HG03139 (cell line): Measurements from ENCODE around the gene RNF207.

ENCODE experiments used
- ATAC-seq: cut with Tn5 transposase; IDR thresholded peaks from one replicate; pipeline ENCODE4 v1.9.1; 2021; ENCODE audit not compliant: unreplicated experiment

The RNF207 gene

GRCh38 chr1:6224718-6225117 is 18.8 kb downstream of the RNF207 start:
- no peak for ATAC-seq

GRCh38 chr1:6225651-6226050 is 19.7 kb downstream of the RNF207 start:
- ATAC-seq = no peak

- ATAC-seq = no peak
Observed at GRCh38 chr1:6233376-6233775, 27.5 kb downstream of the RNF207 start.

DNA sequence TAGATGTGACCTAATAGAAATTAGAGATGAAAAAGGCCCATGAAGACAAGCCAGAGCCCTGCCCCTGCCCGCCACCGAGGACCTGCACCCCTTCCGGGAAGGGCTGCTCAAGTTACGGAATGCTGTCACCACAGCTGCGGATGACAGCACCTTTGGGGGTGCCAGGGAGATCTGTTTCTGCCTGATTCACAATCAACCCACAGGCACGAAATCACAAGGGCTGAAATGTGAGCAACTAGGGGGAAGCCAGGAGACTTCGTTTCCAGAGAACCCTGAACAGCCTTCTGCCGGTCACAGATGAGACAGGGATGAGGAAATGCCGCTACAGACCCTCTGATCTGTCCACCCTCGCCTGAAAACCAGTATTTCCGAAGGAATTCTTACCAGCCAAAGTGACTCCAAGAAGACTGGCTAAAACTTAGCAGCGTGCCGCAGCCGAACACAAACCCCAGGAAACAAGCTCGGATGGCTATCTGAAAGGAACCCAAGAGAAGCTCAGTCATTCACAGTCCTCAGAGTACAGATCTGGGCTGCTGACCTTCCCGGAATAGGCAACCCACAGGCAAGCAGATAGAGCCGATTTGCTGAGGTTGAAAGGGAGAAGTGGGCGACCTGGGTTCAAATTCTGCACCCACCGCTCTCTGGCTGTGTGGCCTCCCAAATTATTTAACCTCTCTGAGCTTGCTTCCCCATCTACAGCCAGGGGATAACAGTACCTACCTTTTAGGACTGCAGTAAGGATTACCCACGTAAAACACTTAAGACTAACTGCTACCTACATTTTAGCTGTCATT is 28.8 kb downstream of the RNF207 start:
- no peak for ATAC-seq

- ATAC-seq = peak; percentile 8
Observed at GRCh38 chr1:6235296-6235677, 29.4 kb downstream of the RNF207 start.

- ATAC-seq = no peak
Observed at GRCh38 chr1:6237093-6237492, 31.2 kb downstream of the RNF207 start.

- no peak for ATAC-seq
Observed at GRCh38 chr1:6239213-6239752, 33.4 kb downstream of the RNF207 start.

GRCh38 chr1:6239950-6240768 is 34.2 kb downstream of the RNF207 start:
- ATAC-seq = no peak

DNA sequence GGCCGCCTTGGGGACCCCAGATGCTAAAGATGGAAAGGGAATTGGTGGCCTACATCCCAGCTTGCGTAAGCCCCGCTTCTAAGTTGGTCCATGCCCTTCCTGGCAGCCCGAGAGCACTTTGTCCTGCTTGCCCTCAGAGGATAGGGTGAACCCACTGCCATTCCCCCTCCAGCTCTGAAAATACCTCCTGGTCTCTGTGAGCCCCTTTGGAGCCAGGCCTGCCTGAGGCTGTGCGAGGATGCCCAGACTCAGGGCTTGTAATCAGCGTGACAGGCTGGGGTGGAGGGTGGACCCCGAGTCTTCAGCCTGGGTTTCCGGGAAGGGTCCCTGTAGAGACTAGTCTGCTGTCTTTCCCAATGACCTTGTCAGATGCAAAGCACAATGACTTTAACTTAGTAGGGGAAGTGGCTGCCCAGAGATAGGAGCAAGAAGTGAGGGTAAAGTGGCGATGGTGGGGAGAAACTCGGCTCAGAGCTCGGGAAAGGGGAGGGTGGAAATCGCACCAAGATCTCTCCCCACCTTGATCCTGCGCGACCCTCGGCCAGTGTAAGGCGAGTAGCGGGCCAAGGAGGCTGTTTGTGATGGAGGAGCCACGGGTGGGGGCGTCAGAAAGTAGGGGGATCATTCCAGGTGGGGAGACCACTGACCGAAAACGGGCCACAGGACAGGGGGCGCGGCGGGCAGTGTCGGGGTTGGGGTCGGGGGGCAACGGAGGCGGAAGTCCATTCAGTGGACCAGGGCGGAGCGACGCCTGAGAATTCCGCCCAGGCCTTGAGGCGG is 35.4 kb downstream of the RNF207 start:
- no peak for ATAC-seq

- no peak for ATAC-seq
Observed at GRCh38 chr1:6241887-6242740, 36.2 kb downstream of the RNF207 start.

DNA sequence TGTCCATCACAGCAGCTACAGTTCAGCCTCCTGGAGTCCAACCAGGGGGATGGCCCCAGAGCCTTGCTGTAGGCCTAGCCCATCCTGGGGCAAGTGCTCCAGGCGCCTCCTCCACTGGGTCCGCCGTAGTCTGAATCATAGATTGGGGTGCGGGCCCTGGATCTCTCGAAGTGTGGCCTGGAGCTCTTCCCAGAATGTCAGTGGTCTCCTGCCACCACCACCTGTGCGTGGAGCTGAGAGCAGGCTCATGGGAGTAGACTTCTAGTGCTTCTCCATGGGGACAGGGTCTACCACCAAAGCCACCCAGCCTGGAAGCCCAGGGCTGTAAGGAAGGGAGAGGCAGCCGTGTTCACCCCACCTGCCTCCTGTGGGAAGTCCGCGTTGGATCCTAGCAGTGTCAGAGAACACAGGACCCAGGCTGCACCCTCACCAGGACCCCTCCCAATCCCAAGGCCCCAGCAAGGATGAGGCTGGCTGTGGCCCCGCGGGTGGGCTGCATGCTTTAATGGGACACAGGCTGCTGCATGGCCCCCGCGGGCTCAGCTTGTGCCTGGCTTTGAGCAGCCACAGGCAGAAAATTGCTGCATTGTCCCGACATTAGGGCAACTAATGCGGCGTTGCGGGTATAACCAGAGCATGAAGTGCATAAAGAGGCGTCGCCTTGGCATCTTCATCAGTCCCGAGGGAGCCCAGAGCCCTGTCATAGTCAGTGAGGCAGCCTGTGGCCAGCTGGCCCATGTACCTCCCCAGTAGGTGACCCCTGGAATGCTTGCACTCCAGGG is 37.3 kb downstream of the RNF207 start:
- ATAC-seq = no peak

DNA sequence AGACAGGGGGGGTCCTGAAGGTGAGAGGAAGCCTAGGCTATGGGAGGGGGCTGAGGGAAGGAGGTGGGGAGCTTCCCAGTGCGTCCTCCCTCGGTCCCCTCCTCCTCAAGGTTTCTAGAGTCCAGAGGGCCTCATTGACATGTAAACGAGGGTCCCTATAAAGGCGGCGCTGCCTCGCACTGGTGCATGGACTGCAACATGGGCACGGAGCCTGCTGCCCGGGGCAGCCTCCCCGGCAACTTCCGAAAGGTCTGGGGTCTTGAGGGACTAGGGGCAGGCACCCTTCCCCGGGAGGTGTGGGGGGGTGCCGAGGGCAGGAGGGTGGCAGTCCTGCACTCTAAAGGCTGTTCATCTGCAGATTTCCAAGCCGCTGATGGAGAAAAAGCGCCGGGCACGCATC is 38.1 kb downstream of the RNF207 start, which contains the start of gene HES3:
HES3 (plus strand) TSS at position 187 of the 400 bp plus-strand sequence; CDS start at position 374, 187 bp downstream.
- ATAC-seq = no peak

DNA sequence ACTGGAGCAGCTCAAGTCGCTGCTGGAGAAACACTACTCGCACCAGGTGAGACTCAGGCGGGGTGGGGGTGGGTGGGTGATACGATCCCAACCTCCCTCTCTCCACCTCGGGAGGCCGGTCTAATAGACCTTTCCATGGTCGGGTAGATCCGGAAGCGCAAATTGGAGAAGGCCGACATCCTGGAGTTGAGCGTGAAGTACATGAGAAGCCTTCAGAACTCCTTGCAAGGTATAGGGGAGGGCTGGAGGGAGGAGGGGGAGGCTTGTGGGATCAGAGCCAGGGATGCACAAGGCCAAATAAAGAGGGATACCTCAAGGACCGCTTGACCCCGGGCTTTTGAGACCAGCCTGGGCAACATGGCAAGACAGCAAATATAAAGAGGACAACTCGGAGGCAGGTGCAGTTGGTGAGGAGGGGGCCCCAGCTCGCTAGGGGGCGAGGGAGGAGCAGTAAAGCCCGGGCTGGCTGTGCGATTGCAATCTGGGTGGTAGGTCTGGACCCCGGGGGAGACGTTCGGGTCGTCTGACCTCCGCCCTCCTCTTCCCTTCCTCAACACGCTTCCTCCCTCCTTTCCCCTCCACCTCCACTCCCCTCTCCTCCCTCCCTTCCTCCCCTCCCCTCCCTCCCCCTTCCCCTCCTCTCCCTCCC is 38.6 kb downstream of the RNF207 start:
- no peak for ATAC-seq

- ATAC-seq = peak; percentile 52
Observed at GRCh38 chr1:6245086-6245868, 39.4 kb downstream of the RNF207 start.

GRCh38 chr1:6245869-6246496 is 40.1 kb downstream of the RNF207 start:
- ATAC-seq = no peak

GRCh38 chr1:6246497-6247467 is 40.9 kb downstream of the RNF207 start:
- ATAC-seq = no peak
